Esophagus squamous epithelium (tissue), 5 donors: ENCODE results near the gene MYO1C. TPM values are rescaled to one million over a fixed set of nuclear protein-coding genes. Genes with fewer than 3 reads are reported as not detected.
A peak's percentile ranks its signal among the peaks of the same experiment; 100 is the strongest.
"Not testable (repeated sequence)": the region's sequence is repeated elsewhere in the genome, so short reads cannot be mapped to it uniquely, and the experiment has no call there.

Experiments used
- DNase-seq: peaks from one replicate; lab custom pipeline; 2025; lab: John Stamatoyannopoulos, UW
- H3K27ac ChIP-seq, 4 donors: fragments of 200-600 bp; sonication (generic); one replicate each; pipeline ENCODE4 v1.5.1; 2016 to 2019; ENCODE audit warnings: mild to moderate bottlenecking in 1 of 4
- H3K27me3 ChIP-seq, 4 donors: fragments of 200-600 bp; sonication (generic); 1 replicate in 3 of 4; 2 replicates in 1 of 4; pipeline versions ENCODE4 v1.5.1 to v1.6.0; 2017 to 2021; ENCODE audit warnings: antibody characterized with exemption in 1 of 4
- H3K36me3 ChIP-seq, 3 donors: fragments of 200-600 bp; sonication (generic); one replicate each; pipeline ENCODE4 v1.5.1; 2016 to 2019
- H3K4me1 ChIP-seq, 3 donors: fragments of 200-600 bp; sonication (generic); one replicate each; pipeline ENCODE4 v1.5.1; 2017 to 2019
- H3K4me3 ChIP-seq, 4 donors: fragments of 200-600 bp; sonication (generic); 1 replicate in 3 of 4; 2 replicates in 1 of 4; pipeline ENCODE4 v1.5.1; 2016 to 2019; ENCODE audit warnings: mild to moderate bottlenecking in 2 of 4, moderate library complexity in 1 of 4
- H3K9me3 ChIP-seq, 3 donors: fragments of 200-600 bp; sonication (generic); one replicate each; pipeline ENCODE4 v1.5.1; 2016 to 2019
- CTCF ChIP-seq, 6 experiments: fragments of 450-650 bp in 4 of 6; fragments of 200-600 bp in 2 of 6; sonication (generic) in 2 of 6; IDR thresholded peaks; one replicate each; pipeline ENCODE4 v1.5.1; 2016 to 2019; ENCODE audit warnings: antibody characterized with exemption in 6 of 6, mild to moderate bottlenecking in 4 of 6, moderate library complexity in 4 of 6
- POLR2A ChIP-seq, 4 donors: fragments of 450-650 bp; IDR thresholded peaks; one replicate each; pipeline ENCODE4 v1.6.1; 2017; ENCODE audit warnings: antibody characterized with exemption in 4 of 4, mild to moderate bottlenecking in 4 of 4, moderate library complexity in 3 of 4
- WGBS, 2 donors: methylation state at CpG; one replicate each; pipeline ENCODE4 v1.1.5; 2018; 5-methylcytosine and 5-hydroxymethylcytosine counted together
- intact Hi-C: fragments of 100-400 bp; cut with DNase I; formaldehyde crosslinking; loops from one replicate; pipeline ENCODE4 v1.15.0; 2022
- total RNA-seq, 4 donors: library from RNA; depleted of rRNA; stranded (reverse); fragments of >200 nt; gene quantifications; one replicate each; pipeline ENCODE4 v1.1.0, GENCODE V29; 2016
- donor health status: DM: yes; HTN: yes; CAD: no.

The MYO1C gene
- total RNA-seq, 4 donors from 2014 or later, result 62.0 to 80.5 (median 64.2) TPM

- no peak for TF ChIP-seq CTCF (IDR thresholded peaks at IDR 0.05)
- no peak for TF ChIP-seq POLR2A (IDR thresholded peaks at IDR 0.05)
- intact Hi-C loops, result no loop called here
- Histone ChIP-seq H3K27ac (no peak overlapping the region), H3K4me3 (no peak overlapping the region), H3K4me1 (peaks cover 11 to 88% (median 34%) of the 10 kb centered on the region in 3 donors), H3K27me3 (no peaks in the 10 kb centered on the region), H3K36me3 (peaks cover 0 to 58% (median 0%) of the 10 kb centered on the region in 3 donors), H3K9me3 (no peaks in the 10 kb centered on the region)
- 82 to 89% methylated on average over 5 of the region's 5 CpGs for WGBS, 2 donors
- DNase-seq, result no peak
Measured at GRCh38 chr17:1449412-1449967, 43.0 kb downstream of the MYO1C start.

- TF ChIP-seq CTCF (IDR thresholded peaks at IDR 0.05) (no peak), POLR2A (IDR thresholded peaks at IDR 0.05) (no peak)
- DNase-seq, result no peak
- intact Hi-C loops, result no loop called here
- Histone ChIP-seq H3K27ac (peak overlapping the region in 3 of 4 donors; percentile 25 to 49 (median 41)), H3K4me3 (peak overlapping the region in 1 of 4 donors; percentile 7), H3K9me3 (no peaks in the 10 kb centered on the region), H3K36me3 (peaks cover 0 to 49% (median 0%) of the 10 kb centered on the region in 3 donors), H3K4me1 (peaks cover 0 to 73% (median 15%) of the 10 kb centered on the region in 3 donors), H3K27me3 (no peaks in the 10 kb centered on the region)
- WGBS, 2 donors, result 53 to 65% methylated on average over 7 of the region's 7 CpGs
Measured at GRCh38 chr17:1447052-1447451, 45.4 kb downstream of the MYO1C start.

- 71 to 72% methylated on average over 12 of the region's 12 CpGs for WGBS, 2 donors
- no peaks in the 10 kb centered on the region for H3K9me3 ChIP-seq
- no peak overlapping the region for H3K4me3 ChIP-seq
- H3K36me3 ChIP-seq, result peaks cover 0 to 45% (median 0%) of the 10 kb centered on the region in 3 donors
- TF ChIP-seq CTCF (IDR thresholded peaks at IDR 0.05) (no peak), POLR2A (IDR thresholded peaks at IDR 0.05) (no peak)
- DNase-seq, result no peak
- H3K27me3 ChIP-seq, result no peaks in the 10 kb centered on the region
- intact Hi-C loops, result no loop called here
- peak overlapping the region in 1 of 4 donors; percentile 13 for H3K27ac ChIP-seq
- peaks cover 0 to 64% (median 15%) of the 10 kb centered on the region in 3 donors for H3K4me1 ChIP-seq
Measured at GRCh38 chr17:1446201-1446600, 46.3 kb downstream of the MYO1C start.

GRCh38 chr17:1445695-1446094 lies 46.8 kb downstream of the MYO1C start:
- H3K4me3 ChIP-seq, DNase-seq, intact Hi-C loops, H3K27me3 ChIP-seq, H3K9me3 ChIP-seq: not testable (repeated sequence)
- peaks cover 0 to 63% (median 15%) of the 10 kb centered on the region in 3 donors for H3K4me1 ChIP-seq
- H3K27ac ChIP-seq, result peak overlapping the region in 1 of 4 donors; percentile 13
- 95 to 100% methylated on average over 4 of the region's 4 CpGs for WGBS, 2 donors
- peaks cover 0 to 47% (median 0%) of the 10 kb centered on the region in 3 donors for H3K36me3 ChIP-seq

GRCh38 chr17:1442721-1443120 lies 49.8 kb downstream of the MYO1C start:
- intact Hi-C loops, H3K4me3 ChIP-seq, DNase-seq, H3K9me3 ChIP-seq, H3K27me3 ChIP-seq, H3K27ac ChIP-seq: not testable (repeated sequence)
- WGBS, 2 donors, result 87 to 97% methylated on average over 4 to 6 of the region's 6 CpGs
- Histone ChIP-seq H3K4me1 (peaks cover 0 to 54% (median 12%) of the 10 kb centered on the region in 3 donors), H3K36me3 (peaks cover 0 to 26% (median 0%) of the 10 kb centered on the region in 3 donors)

GRCh38 chr17:1442187-1442586 lies 50.3 kb downstream of the MYO1C start:
- Histone ChIP-seq H3K9me3 (no peaks in the 10 kb centered on the region), H3K36me3 (peaks cover 0 to 27% (median 0%) of the 10 kb centered on the region in 3 donors), H3K27me3 (no peaks in the 10 kb centered on the region), H3K27ac (no peak overlapping the region), H3K4me3 (no peak overlapping the region), H3K4me1 (peaks cover 0 to 54% (median 10%) of the 10 kb centered on the region in 3 donors)
- no peak for DNase-seq
- TF ChIP-seq POLR2A (IDR thresholded peaks at IDR 0.05), result no peak
- TF ChIP-seq CTCF (IDR thresholded peaks at IDR 0.05), result no peak
- intact Hi-C loops, result no loop called here
- WGBS, 2 donors, result 93% methylated on average over 4 of the region's 4 CpGs
